GM18951 (cell line): Measurements from ENCODE around the gene BCKDK.

Source experiments
- POLR2A ChIP-seq: IDR thresholded peaks from 4 replicates; pipeline ENCODE4 v1.6.1; 2011; ENCODE audit warnings: mild to moderate bottlenecking; ENCODE audit not compliant: insufficient read length, insufficient read depth; ENCODE audit errors: extremely low read depth
- in situ Hi-C: fragments of 300-500 bp; cut with MboI; formaldehyde crosslinking; loops from one replicate; pipeline ENCODE4 v1.12.0; 2022; ENCODE audit warnings: low sequenced_read_pairs, mixed read lengths, inconsistent platforms; ENCODE audit not compliant: unreplicated experiment

Gene BCKDK

GRCh38 chr16:31108035-31108793, at the start of gene BCKDK:
BCKDK (plus strand) TSS chr16:31108386; CDS start chr16:31109224, 838 bp downstream.
- in situ Hi-C loops, result no loop called here
- peak; percentile 80 for TF ChIP-seq POLR2A

- TF ChIP-seq POLR2A, result no peak
- in situ Hi-C loops, result no loop called here
These were observed 46.9 kb upstream of the BCKDK start for GRCh38 chr16:31061126-31061812.

DNA sequence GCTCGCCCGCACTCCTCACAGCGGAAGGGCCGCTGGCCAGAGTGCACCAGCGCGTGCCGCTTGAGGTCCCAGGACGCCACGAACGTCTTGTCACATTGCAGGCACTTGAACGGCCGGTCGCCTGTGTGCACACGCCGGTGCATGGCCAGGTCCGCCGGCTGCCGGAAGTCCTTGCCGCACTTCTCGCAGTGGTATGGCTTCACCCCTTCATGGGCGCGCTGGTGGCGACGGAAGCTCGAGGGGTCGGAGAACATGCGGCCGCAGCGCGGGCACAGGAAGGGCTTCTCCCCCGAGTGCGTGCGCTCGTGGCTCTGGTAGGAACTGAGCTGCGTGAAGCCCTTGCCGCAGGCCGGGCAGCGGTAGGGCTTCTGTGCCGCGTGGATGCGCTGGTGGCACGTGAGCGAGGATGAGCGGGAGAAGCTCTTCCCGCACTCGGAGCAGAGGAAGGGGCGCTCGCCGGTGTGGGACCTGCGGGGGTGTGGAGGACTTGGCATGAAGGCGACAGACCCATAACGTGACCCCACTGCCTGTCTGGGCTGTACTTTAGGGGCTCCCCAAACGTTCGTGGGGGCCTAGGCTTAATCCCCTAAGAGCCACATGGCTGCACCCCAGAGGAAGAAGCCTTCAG, 46.3 kb upstream of the BCKDK start:
- in situ Hi-C loops, result no loop called here
- no peak for TF ChIP-seq POLR2A

DNA sequence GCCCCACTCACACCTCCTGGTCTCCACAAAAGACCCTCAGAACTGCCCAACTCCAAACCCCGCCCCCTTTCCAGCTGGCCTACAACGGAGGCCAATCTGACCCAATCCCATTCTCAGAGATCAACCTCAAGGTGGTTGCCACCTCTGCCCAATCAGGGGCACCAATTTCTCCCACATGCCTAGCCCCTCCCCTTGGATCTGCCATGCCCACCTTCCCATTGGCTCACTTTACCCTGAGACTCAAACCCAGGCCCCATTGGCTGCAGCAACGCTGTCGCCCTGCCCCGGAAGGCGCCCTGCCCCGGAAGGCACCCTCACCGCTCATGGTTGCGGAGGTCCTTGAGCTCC, 44.7 kb upstream of the BCKDK start:
- TF ChIP-seq POLR2A, result no peak
- in situ Hi-C loops, result no loop called here

DNA sequence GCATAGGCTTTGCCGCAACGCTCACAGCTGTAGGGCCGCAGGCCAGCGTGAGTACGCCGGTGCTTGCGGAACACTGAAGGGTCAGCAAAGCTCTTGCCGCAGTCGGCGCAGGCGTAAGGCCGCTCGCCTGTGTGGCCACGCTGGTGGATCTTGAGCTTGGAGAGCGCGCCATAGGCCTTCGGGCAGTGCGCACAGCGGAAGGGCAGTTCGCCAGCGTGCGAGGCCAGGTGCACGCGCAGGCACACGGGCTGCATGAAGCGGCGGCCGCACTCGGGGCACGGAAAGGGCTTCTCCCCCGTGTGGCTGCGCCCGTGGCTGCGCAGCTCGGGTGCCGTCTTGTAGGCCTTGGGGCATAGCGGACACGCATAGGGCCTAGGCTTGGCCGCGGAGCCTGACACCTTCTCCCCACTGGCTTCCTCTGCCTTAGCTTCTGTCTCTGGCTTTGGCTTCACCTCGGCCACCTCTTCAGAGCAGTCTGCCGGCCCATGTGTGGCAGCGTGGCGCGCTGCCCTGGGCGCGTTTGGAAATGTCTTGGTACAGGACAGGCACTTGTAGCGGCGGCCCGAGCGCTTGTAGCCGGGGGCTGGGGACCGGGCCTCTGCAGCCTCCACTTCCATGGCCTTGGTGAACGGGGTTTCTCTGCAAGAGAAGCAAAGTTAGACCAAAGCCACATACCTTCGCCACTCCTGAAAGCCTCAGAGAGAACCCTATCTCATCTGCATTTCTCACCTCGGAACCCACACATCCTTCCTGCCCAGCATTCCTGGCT, 44.2 kb upstream of the BCKDK start:
- in situ Hi-C loops, result no loop called here

GRCh38 chr16:31064882-31065461, 43.2 kb upstream of the BCKDK start:
- no peak for TF ChIP-seq POLR2A
- in situ Hi-C loops, result no loop called here

More for the DNA sequence above, 44.2 kb upstream of the BCKDK start:
- no peak for TF ChIP-seq POLR2A

DNA sequence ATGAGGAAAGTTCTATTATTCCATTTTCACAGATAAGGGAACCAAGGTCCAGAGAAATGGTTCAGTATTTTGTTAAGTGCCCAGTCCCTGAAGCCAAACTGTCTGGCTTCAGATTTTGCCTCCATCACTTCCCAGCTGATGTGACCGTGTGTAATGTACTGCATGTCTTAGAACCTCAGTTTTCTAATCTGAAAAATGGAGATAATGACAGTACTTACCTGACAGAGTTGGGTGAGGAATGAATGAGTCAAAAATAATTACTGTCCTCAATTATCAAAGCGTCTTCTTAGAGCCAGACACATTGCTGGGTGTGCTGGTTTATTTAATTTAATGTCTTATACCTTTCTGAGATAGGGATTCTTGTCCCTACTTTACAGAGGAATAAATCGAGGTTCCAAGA, 40.8 kb upstream of the BCKDK start:
- in situ Hi-C loops, result no loop called here
- TF ChIP-seq POLR2A, result no peak

GRCh38 chr16:31071861-31072260, 36.3 kb upstream of the BCKDK start:
- TF ChIP-seq POLR2A, result no peak
- in situ Hi-C loops, result no loop called here

DNA sequence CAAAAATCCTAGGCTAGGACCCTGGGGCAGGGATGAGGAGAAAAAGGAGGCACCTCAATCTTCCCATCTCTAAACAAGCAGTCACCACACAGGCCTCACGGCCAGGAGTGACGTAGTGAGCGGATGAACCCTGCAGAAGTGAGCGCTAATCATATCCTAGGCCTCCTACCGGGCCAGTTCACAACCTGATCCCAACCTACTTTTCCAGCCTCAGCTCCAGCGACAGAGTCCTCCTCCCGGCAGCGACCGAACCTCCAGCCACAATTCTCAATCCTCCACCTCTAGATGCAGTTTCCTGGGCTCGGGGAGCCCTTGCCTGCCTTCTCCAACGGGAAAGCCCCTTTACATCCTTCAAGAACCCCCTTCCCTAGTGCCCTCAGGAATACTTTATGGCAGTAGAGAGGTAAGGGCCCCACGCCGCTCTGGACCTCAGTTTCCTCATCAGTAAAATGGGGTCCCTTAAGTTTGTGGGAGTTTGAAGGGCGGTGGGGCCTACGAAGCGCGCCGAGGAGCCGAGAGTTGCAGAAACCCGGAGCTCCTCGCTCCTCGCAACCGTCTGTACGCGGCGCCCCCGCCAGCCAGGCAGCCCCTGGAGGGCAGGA, 35.5 kb upstream of the BCKDK start:
- in situ Hi-C loops, result no loop called here
- TF ChIP-seq POLR2A, result no peak

DNA sequence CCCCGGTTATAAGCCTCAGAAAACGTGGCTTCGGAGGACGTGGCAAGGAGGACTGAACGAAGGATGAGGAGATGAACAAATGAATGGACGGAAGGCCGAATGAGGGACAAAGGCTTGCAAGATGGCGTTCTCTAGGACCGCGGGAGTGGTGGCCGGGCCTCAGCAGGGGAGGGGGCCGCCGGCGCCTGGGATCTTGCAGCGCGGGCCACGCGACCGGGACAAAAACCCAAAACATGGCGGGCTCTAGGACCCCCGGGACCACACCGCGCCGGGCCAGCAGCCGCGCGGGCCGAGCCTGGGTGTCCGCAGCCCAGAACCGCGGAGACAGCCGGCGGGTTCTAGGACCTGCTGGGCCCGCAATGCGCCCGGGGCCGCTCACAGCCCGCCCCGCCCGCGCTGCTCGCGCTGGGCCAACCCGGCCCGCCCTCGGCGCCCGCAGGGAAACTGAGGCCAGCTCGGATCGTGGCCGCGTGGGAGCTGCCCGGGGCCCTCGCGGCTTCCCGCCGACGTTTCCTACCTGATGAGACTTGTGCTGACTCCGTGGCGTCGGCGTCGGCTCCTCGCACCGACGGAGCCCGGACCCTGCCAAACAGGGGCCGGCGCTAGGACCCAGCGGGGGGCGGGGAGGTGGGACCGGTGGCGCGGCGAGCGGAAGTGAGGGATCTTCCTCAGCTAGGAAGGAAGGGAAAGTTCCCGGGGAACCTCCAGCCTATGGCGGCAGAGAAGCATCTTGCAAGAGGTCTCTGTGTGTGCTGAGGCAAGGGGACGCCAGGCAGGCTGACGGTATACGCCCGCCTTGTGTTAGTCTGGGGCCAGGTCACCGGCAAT, 34.8 kb upstream of the BCKDK start:
- TF ChIP-seq POLR2A, result peak; percentile 45

GRCh38 chr16:31073970-31074813, 34.0 kb upstream of the BCKDK start, which contains the start of the genes ZNF646 and ZNF668:
ZNF646 (plus strand) TSS chr16:31074422; CDS start chr16:31076325, 1,903 bp downstream.
ZNF668 (minus strand) TSS chr16:31074240; CDS start chr16:31064459, 9,781 bp downstream.
- in situ Hi-C loops, result no loop called here
- TF ChIP-seq POLR2A, result peak; percentile 81

More for the DNA sequence above, 34.8 kb upstream of the BCKDK start:
- in situ Hi-C loops, result no loop called here
